ENCODE data around the gene NPDC1. TPM values are rescaled to one million over a fixed set of nuclear protein-coding genes. Genes with fewer than 3 reads are reported as not detected.

Gene NPDC1
- total RNA-seq, 2 donors from 2014 or later, result 11.2 to 41.7 TPM

DNA sequence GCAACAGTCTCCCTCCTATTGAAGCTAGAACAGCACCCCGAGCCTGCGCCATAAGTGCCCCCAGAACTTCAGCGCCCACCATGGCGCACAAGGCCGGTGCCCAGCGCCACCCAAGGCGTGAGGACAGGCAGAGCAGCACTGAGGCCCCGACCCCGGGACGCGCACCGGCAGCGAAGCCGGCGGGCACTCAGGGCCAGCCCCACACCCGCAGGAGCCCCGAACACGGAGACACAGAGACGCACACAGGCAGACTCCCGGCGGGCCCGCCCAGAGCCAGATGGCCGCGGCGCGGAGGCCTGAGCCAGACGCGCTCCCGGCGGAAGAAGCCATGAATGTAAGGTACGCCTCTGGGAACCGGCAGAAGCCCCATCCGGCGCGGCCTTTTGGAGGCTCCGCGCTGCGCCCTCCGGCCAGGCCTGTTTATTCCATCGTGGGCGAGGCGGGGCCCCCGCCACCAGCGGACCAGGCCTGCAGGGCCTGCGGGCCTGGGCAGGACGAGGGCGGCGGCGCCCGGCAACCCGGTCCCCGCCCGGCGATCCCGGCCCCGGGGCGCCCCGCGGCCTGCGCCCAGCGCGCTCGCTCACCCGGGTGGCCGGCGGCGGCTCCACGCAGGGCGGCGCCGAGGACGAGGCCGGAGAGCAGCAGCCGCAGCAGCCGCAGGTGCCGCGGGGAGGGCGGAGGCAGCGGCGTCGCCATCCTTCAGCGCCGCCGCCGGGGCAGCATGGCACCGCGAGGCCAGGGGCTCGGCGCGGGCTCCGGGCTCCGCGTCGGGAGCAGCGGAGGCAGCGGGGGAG lies 486 bp downstream of the NPDC1 start:
- Mint-ChIP-seq H3K27me3 (peaks cover 8 to 19% of the 10 kb centered on the region in 2 donors), H3K27ac (no peak overlapping the region), H3K4me1 (ENCODE audit: low read depth in 2 of 2) (peaks cover 4 to 14% of the 10 kb centered on the region in 2 donors), H3K9me3 (no peaks in the 10 kb centered on the region), H3K4me3 (peak overlapping the region; percentile 48), H3K36me3 (no peaks in the 10 kb centered on the region)
- DNase-seq (ENCODE audit: low spot score) (no peak), ATAC-seq (peak; percentile 7 to 19)

GRCh38 chr9:137044502-137045177 lies 1.3 kb downstream of the NPDC1 start:
- H3K27me3 Mint-ChIP-seq, result peaks cover 3 to 15% of the 10 kb centered on the region in 2 donors
- H3K4me1 Mint-ChIP-seq (ENCODE audit: low read depth in 2 of 2), result peaks cover 4 to 11% of the 10 kb centered on the region in 2 donors
- no peak for DNase-seq (ENCODE audit: low spot score)
- no peak overlapping the region for H3K27ac Mint-ChIP-seq
- no peaks in the 10 kb centered on the region for H3K9me3 Mint-ChIP-seq
- ATAC-seq, result no peak
- H3K36me3 Mint-ChIP-seq, result no peaks in the 10 kb centered on the region
- peak overlapping the region; percentile 48 for H3K4me3 Mint-ChIP-seq

DNA sequence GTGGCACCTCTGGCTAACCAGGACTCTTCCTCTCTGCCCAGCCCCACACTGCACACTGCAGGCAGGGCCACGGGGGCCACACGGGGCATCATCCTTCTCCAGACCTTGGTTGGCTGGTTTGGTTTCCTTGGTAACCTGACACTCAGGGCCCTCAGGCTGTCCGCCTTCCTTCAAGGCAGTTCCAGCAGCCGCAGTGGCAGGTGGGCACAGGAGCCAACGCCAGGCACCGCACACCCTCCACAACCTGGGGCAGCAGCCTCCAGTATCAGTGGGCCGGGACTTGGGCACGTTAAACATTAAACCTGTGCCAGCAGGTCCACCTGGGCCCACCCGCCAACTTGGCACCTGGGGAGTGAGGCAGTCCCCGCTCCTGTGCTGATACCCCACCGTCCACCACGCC lies 1.9 kb downstream of the NPDC1 start:
- Mint-ChIP-seq H3K4me3 (no peak overlapping the region), H3K9me3 (no peaks in the 10 kb centered on the region), H3K27ac (no peak overlapping the region), H3K4me1 (ENCODE audit: low read depth in 2 of 2) (peaks cover 4 to 9% of the 10 kb centered on the region in 2 donors), H3K27me3 (peaks cover 0 to 13% of the 10 kb centered on the region in 2 donors), H3K36me3 (no peaks in the 10 kb centered on the region)
- DNase-seq (ENCODE audit: low spot score) (no peak), ATAC-seq (no peak)

DNA sequence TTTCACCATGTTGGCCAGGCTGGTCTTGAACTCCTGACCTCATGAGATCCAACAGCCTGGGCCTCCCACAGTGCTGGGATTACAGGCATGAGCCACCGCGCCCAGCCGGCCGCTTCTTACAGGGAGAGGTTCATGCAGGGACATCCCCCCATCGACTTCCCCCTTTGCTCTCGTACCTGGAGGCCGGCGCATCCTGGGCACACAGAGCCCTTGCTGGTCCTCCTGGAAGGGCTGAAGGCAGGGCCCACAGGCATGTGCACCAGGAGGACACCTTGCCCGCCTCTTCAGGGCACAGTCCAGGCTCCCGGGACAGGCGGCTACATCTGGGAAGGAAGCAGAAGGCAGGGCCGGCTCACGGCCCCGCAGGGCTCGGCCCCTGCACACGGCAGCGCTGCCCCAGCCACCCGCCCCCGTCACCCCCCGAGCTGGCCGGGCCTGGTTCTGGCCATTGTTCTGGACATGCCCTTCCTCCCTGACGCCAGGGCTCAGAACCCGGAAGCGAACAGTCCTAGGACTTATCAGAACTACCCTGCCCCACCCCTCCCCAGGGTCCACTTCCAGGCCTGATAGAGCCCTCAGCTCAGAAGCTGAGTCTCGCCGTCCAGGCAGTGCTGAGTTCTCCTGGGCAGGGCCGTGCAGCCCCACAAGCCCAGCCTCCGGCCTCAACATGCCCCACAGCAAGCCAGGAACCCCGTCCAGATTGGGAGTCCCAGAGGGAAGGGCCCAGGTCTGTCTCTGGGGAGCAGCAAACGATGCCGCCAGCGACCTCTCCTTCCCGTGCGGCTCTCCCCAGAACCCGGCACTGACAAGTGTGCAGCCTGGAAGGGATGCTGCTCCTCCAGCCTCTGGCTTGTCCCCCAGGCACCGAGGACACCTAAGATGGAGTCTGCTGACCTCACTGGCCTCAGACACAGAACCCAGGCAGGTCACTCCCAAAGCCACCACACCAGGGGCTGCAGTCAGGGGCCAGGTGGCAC lies 2.9 kb downstream of the NPDC1 start:
- no peak for DNase-seq (ENCODE audit: low spot score)
- Mint-ChIP-seq H3K27ac (no peak overlapping the region), H3K9me3 (no peaks in the 10 kb centered on the region), H3K4me1 (ENCODE audit: low read depth in 2 of 2) (peaks cover 4 to 9% of the 10 kb centered on the region in 2 donors), H3K36me3 (no peaks in the 10 kb centered on the region), H3K4me3 (no peak overlapping the region), H3K27me3 (peaks cover 0 to 12% of the 10 kb centered on the region in 2 donors)
- no peak for ATAC-seq

DNA sequence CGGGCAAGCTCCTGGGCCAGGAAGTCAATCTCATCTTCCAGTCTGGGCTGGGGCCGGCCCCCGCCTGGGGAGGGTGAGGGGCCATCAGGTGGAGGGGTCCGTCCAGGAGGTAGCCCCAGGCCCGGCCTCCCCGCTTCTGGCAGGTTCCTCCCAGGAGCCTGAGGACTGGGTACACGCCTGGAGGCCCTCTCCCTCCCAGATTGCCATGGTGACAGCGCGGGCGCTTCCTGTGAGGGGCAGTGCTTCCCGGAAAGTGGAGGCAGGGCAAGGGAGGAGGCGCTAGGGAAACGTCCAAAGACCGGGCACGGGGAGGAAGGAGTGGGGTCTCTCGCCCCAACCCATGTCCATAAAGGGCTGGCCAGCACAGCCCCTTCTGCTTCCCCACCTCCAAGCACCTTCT lies 4.9 kb downstream of the NPDC1 start:
- H3K4me3 Mint-ChIP-seq, result no peak overlapping the region
- DNase-seq (ENCODE audit: low spot score) (no peak), ATAC-seq (no peak)
- H3K27ac Mint-ChIP-seq, result no peak overlapping the region
- H3K4me1 Mint-ChIP-seq (ENCODE audit: low read depth in 2 of 2), result peaks cover 4 to 6% of the 10 kb centered on the region in 2 donors
- H3K27me3 Mint-ChIP-seq, result peaks cover 0 to 4% of the 10 kb centered on the region in 2 donors
- H3K9me3 Mint-ChIP-seq, result no peaks in the 10 kb centered on the region
- no peaks in the 10 kb centered on the region for H3K36me3 Mint-ChIP-seq

DNA sequence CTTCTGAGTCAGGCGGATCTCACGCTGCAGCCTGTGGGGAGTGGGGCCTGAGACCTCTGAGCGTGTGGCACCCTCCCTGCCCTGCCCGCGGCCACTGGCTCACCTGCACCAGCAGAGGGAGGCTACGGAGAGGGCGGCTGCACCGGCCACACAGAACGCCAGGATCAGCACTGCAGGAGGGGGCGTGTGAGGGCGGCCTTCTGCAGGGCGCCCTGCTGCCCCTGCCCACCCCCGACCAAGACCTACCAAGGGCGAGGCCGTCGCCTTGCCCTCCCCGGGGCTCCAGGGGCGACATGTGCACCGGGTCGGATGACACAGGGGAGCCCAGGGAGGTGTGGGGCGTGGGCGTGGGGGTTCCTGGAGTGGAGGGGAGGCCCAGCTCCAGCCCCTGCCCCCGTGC lies 5.4 kb downstream of the NPDC1 start:
- DNase-seq (ENCODE audit: low spot score), result no peak
- Mint-ChIP-seq H3K4me3 (no peak overlapping the region), H3K9me3 (no peaks in the 10 kb centered on the region), H3K36me3 (no peaks in the 10 kb centered on the region), H3K27me3 (peaks cover 0 to 4% of the 10 kb centered on the region in 2 donors), H3K27ac (no peak overlapping the region), H3K4me1 (ENCODE audit: low read depth in 2 of 2) (peaks cover 4 to 6% of the 10 kb centered on the region in 2 donors)
- ATAC-seq, result no peak

DNA sequence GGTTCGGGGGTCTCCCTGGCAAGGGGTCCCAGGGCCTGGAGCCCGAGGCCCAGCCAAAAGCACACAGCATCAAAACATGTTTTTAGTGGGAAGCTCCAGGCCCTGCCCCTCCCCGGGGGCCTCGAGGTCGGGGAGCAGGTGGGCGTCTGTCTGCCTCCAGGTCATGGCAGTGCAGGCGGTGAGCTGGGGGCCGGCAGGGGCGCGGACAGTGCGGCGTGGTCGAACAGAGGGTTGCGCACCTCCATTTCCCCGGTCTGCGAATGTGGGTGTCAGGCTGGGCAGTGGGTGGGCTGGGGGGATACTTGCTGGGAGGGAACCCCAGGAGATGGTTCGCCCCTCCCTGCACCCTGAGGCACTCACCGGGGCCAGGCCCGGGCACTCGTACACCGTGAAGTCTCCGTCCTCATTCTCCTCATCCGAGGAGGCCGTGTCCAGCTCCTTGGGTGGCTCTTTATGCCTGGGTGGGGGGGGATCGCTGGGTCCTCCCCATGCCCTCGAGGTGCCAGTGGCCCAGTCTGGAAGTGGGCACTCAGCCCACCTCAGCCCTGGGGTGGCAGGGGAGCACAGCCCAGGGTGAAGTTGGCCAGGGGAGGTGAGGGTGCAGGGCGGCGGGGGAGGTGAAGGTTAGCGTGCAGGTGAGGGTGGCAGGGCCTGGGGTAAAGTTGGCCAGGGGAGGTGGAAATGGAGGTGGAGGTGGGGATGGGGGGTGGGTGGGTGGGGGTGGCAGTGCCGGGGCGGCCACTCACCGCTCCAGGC lies 6.2 kb downstream of the NPDC1 start:
- H3K27ac Mint-ChIP-seq, result no peak overlapping the region

GRCh38 chr9:137038916-137039315 lies 7.1 kb downstream of the NPDC1 start:
- no peak overlapping the region for H3K4me3 Mint-ChIP-seq
- no peak overlapping the region for H3K27ac Mint-ChIP-seq
- ATAC-seq (no peak), DNase-seq (ENCODE audit: low spot score) (no peak)
- no peaks in the 10 kb centered on the region for H3K36me3 Mint-ChIP-seq
- H3K9me3 Mint-ChIP-seq, result no peaks in the 10 kb centered on the region
- H3K4me1 Mint-ChIP-seq (ENCODE audit: low read depth in 2 of 2), result peaks cover 10 to 12% of the 10 kb centered on the region in 2 donors
- no peaks in the 10 kb centered on the region for H3K27me3 Mint-ChIP-seq

More for the DNA sequence above, 6.2 kb downstream of the NPDC1 start:
- no peaks in the 10 kb centered on the region for H3K36me3 Mint-ChIP-seq
- H3K4me3 Mint-ChIP-seq, result no peak overlapping the region
- H3K27me3 Mint-ChIP-seq, result peaks cover 0 to 2% of the 10 kb centered on the region in 2 donors
- H3K4me1 Mint-ChIP-seq (ENCODE audit: low read depth in 2 of 2), result peaks cover 8% of the 10 kb centered on the region in 2 donors
- no peaks in the 10 kb centered on the region for H3K9me3 Mint-ChIP-seq
- ATAC-seq (no peak), DNase-seq (ENCODE audit: low spot score) (no peak)

- Mint-ChIP-seq H3K27ac (no peak overlapping the region), H3K9me3 (no peaks in the 10 kb centered on the region), H3K4me3 (no peak overlapping the region), H3K27me3 (no peaks in the 10 kb centered on the region), H3K36me3 (no peaks in the 10 kb centered on the region), H3K4me1 (ENCODE audit: low read depth in 2 of 2) (peaks cover 15 to 27% of the 10 kb centered on the region in 2 donors)
- DNase-seq (ENCODE audit: low spot score) (no peak), ATAC-seq (no peak)
Measured at GRCh38 chr9:137037483-137037882, 8.5 kb downstream of the NPDC1 start.

DNA sequence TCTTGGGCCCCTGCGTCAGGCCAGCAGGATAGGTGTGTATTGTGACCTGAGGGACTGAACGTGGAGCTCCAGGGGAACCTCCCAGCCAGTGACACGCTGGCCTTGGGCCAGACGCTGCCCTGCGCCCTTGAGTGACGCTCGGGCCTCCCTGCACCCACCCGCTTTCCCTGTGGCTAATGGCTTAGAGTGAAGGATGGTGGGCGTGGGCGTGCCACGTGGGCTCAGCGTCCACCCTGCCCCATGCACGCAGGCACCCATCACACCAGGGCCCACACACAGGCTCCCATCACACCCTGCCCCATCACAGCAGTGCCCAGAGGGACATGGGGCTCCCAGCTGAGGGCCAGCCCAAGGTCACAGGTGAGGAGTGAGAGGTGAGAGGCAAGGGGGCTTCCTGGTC lies 8.9 kb downstream of the NPDC1 start:
- Mint-ChIP-seq H3K27ac (no peak overlapping the region), H3K9me3 (no peaks in the 10 kb centered on the region), H3K4me3 (no peak overlapping the region), H3K27me3 (no peaks in the 10 kb centered on the region), H3K36me3 (no peaks in the 10 kb centered on the region), H3K4me1 (ENCODE audit: low read depth in 2 of 2) (peaks cover 18 to 30% of the 10 kb centered on the region in 2 donors)
- DNase-seq (ENCODE audit: low spot score), result no peak
- no peak for ATAC-seq

GRCh38 chr9:137035937-137036336 lies 10.0 kb downstream of the NPDC1 start:
- H3K4me1 Mint-ChIP-seq (ENCODE audit: low read depth in 2 of 2), result peaks cover 22 to 36% of the 10 kb centered on the region in 2 donors
- ATAC-seq, result no peak
- H3K4me3 Mint-ChIP-seq, result no peak overlapping the region
- H3K36me3 Mint-ChIP-seq, result no peaks in the 10 kb centered on the region
- no peaks in the 10 kb centered on the region for H3K9me3 Mint-ChIP-seq
- DNase-seq (ENCODE audit: low spot score), result no peak
- H3K27ac Mint-ChIP-seq, result peak overlapping the region in 1 of 2 donors; percentile 91
- no peaks in the 10 kb centered on the region for H3K27me3 Mint-ChIP-seq

GRCh38 chr9:137035507-137035834 lies 10.5 kb downstream of the NPDC1 start:
- DNase-seq (ENCODE audit: low spot score) (no peak), ATAC-seq (no peak)
- H3K4me1 Mint-ChIP-seq (ENCODE audit: low read depth in 2 of 2), result peaks cover 26 to 41% of the 10 kb centered on the region in 2 donors
- no peaks in the 10 kb centered on the region for H3K9me3 Mint-ChIP-seq
- H3K27ac Mint-ChIP-seq, result peak overlapping the region; percentile 91
- H3K36me3 Mint-ChIP-seq, result no peaks in the 10 kb centered on the region
- peak overlapping the region; percentile 79 for H3K4me3 Mint-ChIP-seq
- H3K27me3 Mint-ChIP-seq, result no peaks in the 10 kb centered on the region
